Epithelial cell of proximal tubule (primary cell): ENCODE data around the gene DOCK8. TPM values are rescaled to one million over a fixed set of nuclear protein-coding genes. Genes with fewer than 3 reads are reported as not detected.
A peak's percentile ranks its signal among the peaks of the same experiment; 100 is the strongest.
"Not testable (repeated sequence)": the region's sequence is repeated elsewhere in the genome, so short reads cannot be mapped to it uniquely, and the experiment has no call there.

Experiments
- DNase-seq: peaks from one replicate; pipeline ENCODE4 v3.0.0-alpha.2; 2011; ENCODE audit warnings: low read depth
- H3K4me3 ChIP-seq: 2 replicates; pipeline ENCODE4 v1.5.1; 2011; ENCODE audit warnings: low read depth, mild to moderate bottlenecking, low read length
- total RNA-seq: library from RNA; depleted of rRNA; stranded (reverse); fragments of >200 nt; gene quantifications from 2 replicates; pipeline ENCODE4 v1.2.3, GENCODE V29; 2015
- TF ChIP-seq, protein P1 (sequence below): conservative IDR thresholded peaks from 2 replicates; pipeline ENCODE4 v1.5.1; 2012; ENCODE audit warnings: low read depth, mild to moderate bottlenecking, low read length

The DOCK8 gene
- total RNA-seq, 1 donor from 2014 or later: 0.92 TPM

DNA sequence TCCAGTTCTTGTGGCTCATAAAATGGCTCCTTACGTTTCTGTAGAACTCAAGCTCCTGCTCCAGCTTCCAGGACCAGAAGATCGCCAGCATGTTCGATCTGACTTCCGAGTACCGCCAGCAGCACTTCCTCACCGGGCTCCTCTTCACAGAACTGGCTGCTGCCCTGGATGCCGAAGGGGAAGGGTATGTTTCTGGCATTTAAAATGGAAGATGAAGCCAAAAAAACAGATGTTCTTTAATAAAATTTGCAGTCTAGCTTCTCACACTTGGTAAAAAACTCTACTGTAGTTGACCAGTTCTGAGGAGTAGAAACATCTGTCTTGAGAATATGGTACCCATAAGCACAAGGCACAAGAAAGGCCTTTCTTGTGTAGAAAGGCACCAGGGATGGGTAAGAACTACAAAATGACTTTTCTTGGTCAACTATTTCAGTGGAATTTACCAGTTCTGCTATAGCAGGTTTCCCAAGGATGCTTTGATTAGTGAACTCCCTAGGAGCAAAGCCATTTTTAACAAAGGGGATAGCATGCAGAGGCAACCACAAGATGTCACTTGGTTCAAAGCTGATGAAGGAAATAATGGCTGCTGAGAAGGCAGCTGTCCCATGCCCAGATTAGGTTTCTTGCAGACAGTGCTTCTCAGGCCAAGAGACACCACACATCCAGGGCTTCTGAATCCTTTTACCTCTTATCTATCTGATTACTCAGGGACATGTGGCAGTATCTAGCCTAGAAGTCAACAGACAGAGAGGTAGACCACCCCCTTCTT lies 192.4 kb downstream of the DOCK8 start:
- DNase-seq: no peak
- H3K4me3 ChIP-seq: no peak overlapping the region
- TF ChIP-seq, protein P1, sequence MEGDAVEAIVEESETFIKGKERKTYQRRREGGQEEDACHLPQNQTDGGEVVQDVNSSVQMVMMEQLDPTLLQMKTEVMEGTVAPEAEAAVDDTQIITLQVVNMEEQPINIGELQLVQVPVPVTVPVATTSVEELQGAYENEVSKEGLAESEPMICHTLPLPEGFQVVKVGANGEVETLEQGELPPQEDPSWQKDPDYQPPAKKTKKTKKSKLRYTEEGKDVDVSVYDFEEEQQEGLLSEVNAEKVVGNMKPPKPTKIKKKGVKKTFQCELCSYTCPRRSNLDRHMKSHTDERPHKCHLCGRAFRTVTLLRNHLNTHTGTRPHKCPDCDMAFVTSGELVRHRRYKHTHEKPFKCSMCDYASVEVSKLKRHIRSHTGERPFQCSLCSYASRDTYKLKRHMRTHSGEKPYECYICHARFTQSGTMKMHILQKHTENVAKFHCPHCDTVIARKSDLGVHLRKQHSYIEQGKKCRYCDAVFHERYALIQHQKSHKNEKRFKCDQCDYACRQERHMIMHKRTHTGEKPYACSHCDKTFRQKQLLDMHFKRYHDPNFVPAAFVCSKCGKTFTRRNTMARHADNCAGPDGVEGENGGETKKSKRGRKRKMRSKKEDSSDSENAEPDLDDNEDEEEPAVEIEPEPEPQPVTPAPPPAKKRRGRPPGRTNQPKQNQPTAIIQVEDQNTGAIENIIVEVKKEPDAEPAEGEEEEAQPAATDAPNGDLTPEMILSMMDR: peak; percentile 51

DNA sequence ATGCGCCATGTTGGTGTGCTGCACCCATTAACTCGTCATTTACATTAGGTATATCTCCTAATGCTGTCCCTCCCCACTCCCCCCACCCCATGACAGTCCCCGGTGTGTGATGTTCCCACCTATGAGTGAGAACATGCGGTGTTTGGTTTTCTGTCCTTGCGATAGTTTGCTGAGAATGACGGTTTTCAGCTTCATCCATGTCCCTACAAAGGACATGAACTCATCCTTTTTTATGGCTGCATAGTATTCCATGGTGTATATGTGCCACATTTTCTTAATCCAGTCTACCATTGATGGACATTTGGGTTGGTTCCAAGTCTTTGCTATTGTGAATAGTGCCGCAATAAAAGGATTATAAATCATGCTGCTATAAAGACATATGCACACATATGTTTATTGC lies 195.0 kb downstream of the DOCK8 start:
- DNase-seq, H3K4me3 ChIP-seq: not testable (repeated sequence)

DNA sequence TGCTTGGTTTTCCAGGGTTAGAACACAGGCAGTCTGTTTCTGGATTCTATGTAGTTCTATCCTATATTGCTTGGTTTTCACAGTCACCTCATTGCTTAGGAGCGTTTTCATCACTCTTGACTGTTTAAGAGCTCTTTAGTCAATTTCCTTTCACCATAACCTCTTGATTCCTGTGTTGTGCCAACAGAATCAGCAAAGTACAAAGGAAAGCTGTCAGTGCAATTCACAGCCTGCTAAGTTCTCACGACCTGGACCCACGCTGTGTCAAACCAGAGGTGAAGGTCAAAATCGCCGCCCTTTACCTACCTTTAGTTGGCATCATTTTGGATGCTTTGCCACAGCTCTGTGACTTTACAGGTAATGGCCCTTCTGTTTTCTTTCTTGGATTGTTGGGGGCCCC lies 199.9 kb downstream of the DOCK8 start:
- no peak overlapping the region for H3K4me3 ChIP-seq
- TF ChIP-seq, protein P1: no peak
- DNase-seq: no peak

DNA sequence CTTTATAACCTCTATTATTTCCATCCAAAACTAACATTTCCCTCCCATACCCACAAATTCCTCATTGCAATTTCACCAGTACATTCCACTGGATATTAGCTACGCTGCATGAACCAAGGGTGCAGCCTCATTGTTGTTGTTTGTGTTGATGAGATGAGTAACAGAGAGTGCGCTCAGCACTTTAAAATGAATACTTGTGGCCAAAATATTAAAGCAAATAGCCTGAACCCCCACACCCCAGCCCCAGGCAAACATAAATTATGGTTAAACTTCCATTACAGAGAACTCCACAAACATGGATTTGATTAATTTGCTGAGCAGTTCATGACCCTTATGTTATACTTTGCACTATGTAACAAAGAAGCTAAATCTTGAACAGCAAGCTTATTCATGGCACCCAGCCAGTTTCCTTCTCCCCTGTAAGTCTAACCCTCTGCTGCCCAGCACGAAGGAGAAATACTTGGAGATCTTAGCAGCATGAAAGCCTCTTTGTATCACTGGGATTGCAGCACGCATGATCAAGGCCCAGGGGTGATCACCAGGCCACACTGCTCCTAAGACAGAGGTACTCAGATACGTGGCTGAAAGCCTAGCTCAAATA lies 205.0 kb downstream of the DOCK8 start:
- no peak for DNase-seq
- TF ChIP-seq, protein P1: no peak
- H3K4me3 ChIP-seq: no peak overlapping the region

DNA sequence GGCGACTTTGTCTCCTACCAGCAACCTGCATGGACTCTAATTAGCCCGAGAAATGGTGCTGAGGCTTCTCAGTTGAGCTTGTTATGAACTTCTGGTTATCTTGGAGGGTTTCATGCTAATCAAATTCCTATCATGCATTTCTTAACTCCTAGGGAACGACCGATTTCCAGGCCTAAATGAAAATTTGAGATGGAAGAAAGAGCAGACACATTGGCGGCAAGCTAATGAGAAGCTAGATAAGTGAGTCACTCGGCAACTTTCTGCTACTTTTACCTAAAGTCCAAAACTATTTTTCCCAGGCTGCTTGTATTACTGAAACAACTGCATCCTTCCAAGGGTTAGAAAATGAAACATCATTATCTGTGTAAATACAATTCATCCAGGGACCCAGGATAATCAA lies 207.2 kb downstream of the DOCK8 start:
- DNase-seq: no peak
- no peak overlapping the region for H3K4me3 ChIP-seq
- TF ChIP-seq, protein P1: no peak

DNA sequence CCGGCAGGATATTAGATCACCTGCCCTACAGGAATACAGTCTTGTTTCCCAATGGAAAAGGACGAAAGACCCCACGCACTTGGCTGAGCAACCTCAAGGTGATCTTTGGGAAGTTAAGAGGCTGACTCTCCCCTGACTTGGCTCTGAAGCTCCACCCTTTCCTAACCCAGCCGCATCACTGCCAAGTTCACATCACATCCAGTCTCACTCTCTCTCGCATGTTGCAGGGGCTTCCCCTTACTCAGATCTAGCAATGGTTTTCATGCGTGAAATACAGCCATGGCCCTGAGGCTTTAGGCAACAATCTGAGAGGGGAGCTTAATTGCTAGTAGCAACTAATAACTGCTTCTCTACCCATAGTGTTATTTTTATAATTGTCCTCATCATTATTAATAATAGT lies 211.6 kb downstream of the DOCK8 start:
- TF ChIP-seq, protein P1: no peak
- DNase-seq: no peak
- no peak overlapping the region for H3K4me3 ChIP-seq

DNA sequence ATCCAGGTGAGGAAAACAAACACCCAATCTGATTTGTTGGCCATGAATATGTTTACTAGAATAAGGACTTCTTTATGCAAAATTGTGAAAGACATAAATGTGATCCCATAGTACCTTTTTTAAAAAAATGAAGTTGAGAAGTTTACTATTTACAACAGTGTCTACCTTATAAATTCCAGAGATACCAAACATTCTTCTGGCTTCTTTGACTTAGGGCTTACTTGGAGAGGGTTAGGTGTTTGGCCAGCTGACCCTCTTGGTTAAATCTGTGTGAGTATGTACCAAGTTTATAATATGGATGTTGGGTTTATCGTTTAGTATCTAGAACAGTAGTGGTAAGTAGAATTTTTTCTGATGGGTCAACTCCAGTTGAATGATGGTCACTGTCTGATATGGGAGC lies 212.3 kb downstream of the DOCK8 start:
- TF ChIP-seq, protein P1: no peak
- no peak overlapping the region for H3K4me3 ChIP-seq
- no peak for DNase-seq
